Vagina (tissue), 2 donors: ENCODE measurements around the gene GPR35.
"Not testable (repeated sequence)": the region's sequence is repeated elsewhere in the genome, so short reads cannot be mapped to it uniquely, and the experiment has no call there.

ENCODE experiments used
- POLR2A ChIP-seq, 2 donors: fragments of 450-650 bp; IDR thresholded peaks; one replicate each; pipeline ENCODE4 v1.6.1; 2017; ENCODE audit warnings: antibody characterized with exemption in 2 of 2, mild to moderate bottlenecking in 2 of 2, moderate library complexity in 2 of 2
- TF ChIP-seq, protein P1 (sequence below), 3 experiments: fragments of 450-650 bp in 2 of 3; fragments of 200-600 bp in 1 of 3; sonication (generic) in 1 of 3; IDR thresholded peaks; one replicate each; pipeline ENCODE4 v1.5.1; 2017 to 2019; ENCODE audit warnings: antibody characterized with exemption in 3 of 3, mild to moderate bottlenecking in 2 of 3, moderate library complexity in 2 of 3

DNA sequence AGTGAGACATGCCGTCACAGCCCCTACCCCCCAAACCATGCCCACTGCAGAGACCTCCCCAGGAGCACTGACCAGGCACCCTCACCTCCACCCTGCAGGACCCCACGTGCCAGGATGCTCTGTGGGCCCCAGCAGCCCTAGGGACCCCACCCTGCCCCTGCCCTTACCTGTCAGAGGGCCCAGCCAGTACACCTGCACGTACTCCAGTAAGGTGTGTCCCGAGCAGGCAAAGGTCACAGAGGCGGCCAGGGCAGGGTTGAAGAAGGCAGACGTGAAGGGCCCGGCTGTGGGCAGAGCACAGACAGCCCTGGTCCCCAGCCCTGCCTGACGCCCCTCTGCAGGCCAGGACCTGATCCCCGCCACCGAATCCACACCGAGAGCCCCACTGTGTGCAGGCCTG is 54.9 kb downstream of the GPR35 start:
- TF ChIP-seq POLR2A (IDR thresholded peaks at IDR 0.05): not testable (repeated sequence)
- TF ChIP-seq, protein P1, sequence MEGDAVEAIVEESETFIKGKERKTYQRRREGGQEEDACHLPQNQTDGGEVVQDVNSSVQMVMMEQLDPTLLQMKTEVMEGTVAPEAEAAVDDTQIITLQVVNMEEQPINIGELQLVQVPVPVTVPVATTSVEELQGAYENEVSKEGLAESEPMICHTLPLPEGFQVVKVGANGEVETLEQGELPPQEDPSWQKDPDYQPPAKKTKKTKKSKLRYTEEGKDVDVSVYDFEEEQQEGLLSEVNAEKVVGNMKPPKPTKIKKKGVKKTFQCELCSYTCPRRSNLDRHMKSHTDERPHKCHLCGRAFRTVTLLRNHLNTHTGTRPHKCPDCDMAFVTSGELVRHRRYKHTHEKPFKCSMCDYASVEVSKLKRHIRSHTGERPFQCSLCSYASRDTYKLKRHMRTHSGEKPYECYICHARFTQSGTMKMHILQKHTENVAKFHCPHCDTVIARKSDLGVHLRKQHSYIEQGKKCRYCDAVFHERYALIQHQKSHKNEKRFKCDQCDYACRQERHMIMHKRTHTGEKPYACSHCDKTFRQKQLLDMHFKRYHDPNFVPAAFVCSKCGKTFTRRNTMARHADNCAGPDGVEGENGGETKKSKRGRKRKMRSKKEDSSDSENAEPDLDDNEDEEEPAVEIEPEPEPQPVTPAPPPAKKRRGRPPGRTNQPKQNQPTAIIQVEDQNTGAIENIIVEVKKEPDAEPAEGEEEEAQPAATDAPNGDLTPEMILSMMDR (IDR thresholded peaks at IDR 0.05): not testable (repeated sequence)
